A549 (cell line): ENCODE data around the gene PRR5L. TPM values are rescaled to one million over a fixed set of nuclear protein-coding genes. Genes with fewer than 3 reads are reported as not detected.

Source experiments
- ATAC-seq, 2 experiments: fragments of 200-7000 bp in 1 of 2; fragments of >200 bp in 1 of 2; cut with Nextera tagmentation in 1 of 2; cut with Tn5 transposase in 1 of 2; 3 replicates each; pipeline versions ENCODE4 v1.8.0 to v1.9.1; 2018 to 2020; ENCODE audit warnings: mild to moderate bottlenecking in 1 of 2, moderate library complexity in 1 of 2
- CTCF ChIA-PET: fragments of 300-600 bp; sonication (Branson Sonifier 250); formaldehyde crosslinking; extraction: SDS; loops from one replicate; lab custom pipeline; 2021; ENCODE audit warnings: antibody characterized with exemption, inconsistent platforms; lab: Yijun Ruan, JAX
- POLR2A ChIA-PET: fragments of 350-600 bp; formaldehyde crosslinking; extraction: SDS; loops from one replicate; lab custom pipeline; 2021; ENCODE audit warnings: antibody characterized with exemption, inconsistent platforms; lab: Yijun Ruan, JAX
- DNase-seq, 2 experiments: peaks; one replicate each; pipeline versions ENCODE4 v3.0.0 to v3.0.0-alpha.2; 2011 to 2016; ENCODE audit warnings: low read depth in 1 of 2, low spot score in 1 of 2
- FAIRE-seq: peaks from 2 replicates; lab custom pipeline; 2011; peaks lifted over from hg19 to GRCh38; lab: Jason Lieb, UNC
- H3K27ac ChIP-seq, 2 experiments: fragments of >200 bp; sonication (Bioruptor Twin); formaldehyde crosslinking; 3 replicates each; pipeline ENCODE4 v1.5.1; 2016 to 2017
- H3K4me1 ChIP-seq: fragments of >200 bp; sonication (Bioruptor Twin); formaldehyde crosslinking; 3 replicates; pipeline ENCODE4 v1.6.1; 2016
- H3K4me2 ChIP-seq: fragments of >200 bp; sonication (Bioruptor Twin); formaldehyde crosslinking; 3 replicates; pipeline ENCODE4 v1.6.1; 2016
- H3K4me3 ChIP-seq: fragments of >200 bp; sonication (Bioruptor Twin); formaldehyde crosslinking; 3 replicates; pipeline ENCODE4 v1.5.1; 2016
- H3K9me3 ChIP-seq: fragments of >200 bp; sonication (Bioruptor Twin); formaldehyde crosslinking; 3 replicates; pipeline ENCODE4 v1.6.1; 2016
- ATOH8 ChIP-seq: fragments of 250-450 bp; sonication (Bioruptor Pico); IDR thresholded peaks from 2 replicates; pipeline ENCODE4 v1.5.0; 2020; ENCODE audit warnings: low read depth, mild to moderate bottlenecking, moderate library complexity
- BCL3 ChIP-seq: fragments of >200 bp; sonication (Bioruptor Twin); formaldehyde crosslinking; IDR thresholded peaks from 3 replicates; pipeline ENCODE4 v1.6.1; 2016
- BHLHE40 ChIP-seq: IDR thresholded peaks from 2 replicates; pipeline ENCODE4 v1.6.1; 2012; ENCODE audit warnings: low read depth, low read length, inconsistent platforms
- CHD4 ChIP-seq: fragments of 200-600 bp; sonication (generic); IDR thresholded peaks from 2 replicates; pipeline ENCODE4 v1.6.1; 2016; ENCODE audit warnings: antibody characterized with exemption, mild to moderate bottlenecking, borderline replicate concordance
- CTCF ChIP-seq: fragments of >200 bp; sonication (Bioruptor Twin); formaldehyde crosslinking; IDR thresholded peaks from 3 replicates; pipeline ENCODE4 v1.5.1; 2016
- EHMT2 ChIP-seq: fragments of 200-600 bp; sonication (generic); IDR thresholded peaks from 2 replicates; pipeline ENCODE4 v1.6.1; 2016; ENCODE audit warnings: antibody characterized with exemption, low read depth, mild to moderate bottlenecking, moderate library complexity
- ELK1 ChIP-seq: fragments of 150-350 bp; IDR thresholded peaks from 2 replicates; pipeline ENCODE4 v1.6.1; 2014; ENCODE audit warnings: low read depth, mild to moderate bottlenecking, low read length
- GATA3 ChIP-seq: IDR thresholded peaks from 2 replicates; pipeline ENCODE4 v1.6.1; 2012; ENCODE audit warnings: borderline replicate concordance
- HES2 ChIP-seq: fragments of >200 bp; sonication (Bioruptor Twin); formaldehyde crosslinking; IDR thresholded peaks from 2 replicates; pipeline ENCODE4 v1.6.1; 2016
- HEYL ChIP-seq: fragments of 250-450 bp; sonication (Bioruptor Pico); IDR thresholded peaks from 2 replicates; pipeline ENCODE4 v1.8.0; 2021; ENCODE audit warnings: mild to moderate bottlenecking, moderate library complexity
- HMGXB4 ChIP-seq: fragments of 250-450 bp; sonication (Bioruptor Pico); IDR thresholded peaks from 2 replicates; pipeline ENCODE4 v1.5.0; 2021; ENCODE audit warnings: mild to moderate bottlenecking, moderate library complexity, borderline replicate concordance
- HOXB5 ChIP-seq: fragments of 250-450 bp; sonication (Bioruptor Pico); IDR thresholded peaks from 2 replicates; pipeline ENCODE4 v1.5.0; 2020; ENCODE audit warnings: mild to moderate bottlenecking, moderate library complexity
- MAZ ChIP-seq: fragments of 150-350 bp; IDR thresholded peaks from 2 replicates; pipeline ENCODE4 v1.6.1; 2014; ENCODE audit warnings: antibody characterized with exemption, low read depth, low read length, borderline replicate concordance
- MYC ChIP-seq: IDR thresholded peaks from 2 replicates; pipeline ENCODE4 v1.6.1; 2012; ENCODE audit warnings: mild to moderate bottlenecking, inconsistent platforms, low read length, improper control_type of control experiment, borderline replicate concordance
- NR3C1 ChIP-seq: fragments of >200 bp; sonication (Bioruptor Twin); formaldehyde crosslinking; IDR thresholded peaks from 3 replicates; pipeline ENCODE4 v1.6.1; 2017
- PBX3 ChIP-seq: IDR thresholded peaks from 2 replicates; pipeline ENCODE4 v1.6.1; 2012
- PHF8 ChIP-seq: fragments of 200-600 bp; sonication (generic); IDR thresholded peaks from 2 replicates; pipeline ENCODE4 v1.6.1; 2016; ENCODE audit warnings: low read depth, mild to moderate bottlenecking, antibody characterized with exemption, moderate library complexity, borderline replicate concordance
- POLR2AphosphoS2 ChIP-seq: conservative IDR thresholded peaks from 2 replicates; pipeline ENCODE4 v1.6.1; 2012; ENCODE audit warnings: low read length, improper control_type of control experiment, inconsistent platforms
- RFX5 ChIP-seq: fragments of 450-650 bp; IDR thresholded peaks from 2 replicates; pipeline ENCODE4 v1.7.1; 2014; ENCODE audit warnings: antibody characterized with exemption, mild to moderate bottlenecking, moderate library complexity
- SMC3 ChIP-seq: fragments of >200 bp; sonication (Bioruptor Twin); formaldehyde crosslinking; IDR thresholded peaks from 3 replicates; pipeline ENCODE4 v1.6.1; 2018; ENCODE audit warnings: inconsistent platforms
- TFCP2L1 ChIP-seq: fragments of 250-450 bp; sonication (Bioruptor Pico); IDR thresholded peaks from 2 replicates; pipeline ENCODE4 v1.5.0; 2021; ENCODE audit warnings: mild to moderate bottlenecking
- ZC3H11A ChIP-seq: fragments of 450-650 bp; IDR thresholded peaks from 2 replicates; pipeline ENCODE4 v1.6.1; 2014; ENCODE audit warnings: antibody characterized with exemption, mild to moderate bottlenecking
- WGBS: methylation state at CpG from one replicate; pipeline ENCODE4 v1.1.6; 2017; ENCODE audit errors: missing lambda C conversion rate; 5-methylcytosine and 5-hydroxymethylcytosine counted together
- polyA plus RNA-seq, 4 experiments: library from polyadenylated mRNA; depleted of rRNA in 3 of 4; stranded (reverse); fragments of >200 nt; fragmentation: RNase III in 1 of 4; extraction: RNeasy Plus Mini Kit Qiagen cat#74134 plus additional on column Dnase treatment in 1 of 4; gene quantifications; 2 replicates in 3 of 4; 3 replicates in 1 of 4; pipeline ENCODE4 v1.2.3, GENCODE V29; 2011 to 2017

The PRR5L gene
- polyA plus RNA-seq, 2 of the 4 experiments (the other 2 are of a cell fraction): 6.9 to 12.1 TPM

- TF ChIP-seq SMC3 (no peak), ELK1 (no peak), MYC (no peak), BCL3 (no peak), ZC3H11A (no peak)
Observed at GRCh38 chr11:36467012-36467411, 170.9 kb downstream of the PRR5L start (continued).

GRCh38 chr11:36467916-36468315 lies 171.8 kb downstream of the PRR5L start:
- Histone ChIP-seq H3K27ac (no peak overlapping the region), H3K4me3 (no peak overlapping the region), H3K9me3 (no peaks in the 10 kb centered on the region), H3K4me2 (no peak overlapping the region), H3K4me1 (no peaks in the 10 kb centered on the region)
- FAIRE-seq (no peak), ATAC-seq (no peak), DNase-seq (no peak)
- ChIA-PET CTCF (interaction anchor here (1.2 to 3.4 kb wide), 8 partner anchors 11 to 176 kb away, joined by 3 to 15 read pairs (median 5); no protein-coding TSS in a partner anchor), POLR2A (no interaction called here)
- 53% methylated on average over 1 of the region's 1 CpG for WGBS
- TF ChIP-seq POLR2AphosphoS2: no peak
- TF ChIP-seq BHLHE40: no peak
- TF ChIP-seq ATOH8 (CRISPR knock-in tag): no peak
- no peak for TF ChIP-seq EHMT2
- no peak for TF ChIP-seq GATA3
- no peak for TF ChIP-seq HMGXB4
- TF ChIP-seq MYC: no peak
- no peak for TF ChIP-seq CHD4
- TF ChIP-seq HEYL (CRISPR knock-in tag): no peak
- no peak for TF ChIP-seq RFX5
- TF ChIP-seq NR3C1: no peak
- TF ChIP-seq HES2: no peak
- no peak for TF ChIP-seq HOXB5 (CRISPR knock-in tag)
- TF ChIP-seq PBX3: no peak
- TF ChIP-seq CTCF: no peak
- TF ChIP-seq TFCP2L1: no peak
- no peak for TF ChIP-seq MAZ
- no peak for TF ChIP-seq PHF8
